Loucy (cell line): ENCODE data around the gene MRTFA.

Experiments used
- H2AFZ ChIP-seq: fragments of 200-600 bp; sonication (generic); 2 replicates; pipeline ENCODE4 v1.6.0; 2016; ENCODE audit warnings: antibody characterized with exemption, mild to moderate bottlenecking, low read length, moderate library complexity
- H3F3A ChIP-seq: fragments of 200-600 bp; 2 replicates; pipeline ENCODE4 v1.6.0; 2016; ENCODE audit warnings: antibody characterized with exemption, low read depth, mild to moderate bottlenecking
- H3K27me3 ChIP-seq: fragments of 200-600 bp; sonication (generic); 2 replicates; pipeline ENCODE4 v1.6.1; 2014; ENCODE audit warnings: low read length, mild to moderate bottlenecking; ENCODE audit not compliant: insufficient read depth, poor library complexity, severe bottlenecking
- H3K36me3 ChIP-seq: fragments of 200-600 bp; sonication (generic); 2 replicates; pipeline ENCODE4 v1.6.1; 2016; ENCODE audit warnings: low read length; ENCODE audit not compliant: insufficient read depth
- H3K4me1 ChIP-seq: fragments of 200-600 bp; sonication (generic); 2 replicates; pipeline ENCODE4 v1.5.1; 2014; ENCODE audit warnings: low read length, mild to moderate bottlenecking; ENCODE audit not compliant: insufficient read depth, poor library complexity, severe bottlenecking
- H3K4me2 ChIP-seq: fragments of 200-600 bp; sonication (generic); 2 replicates; pipeline ENCODE4 v1.6.0; 2014; ENCODE audit warnings: antibody characterized with exemption, low read length, low read depth, mild to moderate bottlenecking; ENCODE audit not compliant: poor library complexity, severe bottlenecking
- H3K4me3 ChIP-seq: fragments of 200-600 bp; sonication (generic); 2 replicates; pipeline ENCODE4 v1.5.1; 2014; ENCODE audit warnings: low read length, mild to moderate bottlenecking, mixed read lengths; ENCODE audit not compliant: poor library complexity, severe bottlenecking
- H3K79me2 ChIP-seq: fragments of 200-600 bp; sonication (generic); 2 replicates; pipeline ENCODE4 v1.6.1; 2014; ENCODE audit warnings: low read length; ENCODE audit not compliant: insufficient read depth
- H3K9ac ChIP-seq: fragments of 200-600 bp; sonication (generic); 2 replicates; pipeline ENCODE4 v1.6.0; 2014; ENCODE audit warnings: mild to moderate bottlenecking, low read depth, low read length, moderate library complexity; ENCODE audit not compliant: poor library complexity, severe bottlenecking
- H3K9me2 ChIP-seq: fragments of 200-600 bp; sonication (generic); replicated peaks from 2 replicates; pipeline ENCODE4 v1.6.1; 2016; ENCODE audit warnings: low read depth, low read length, mixed read lengths
- H3K9me3 ChIP-seq: fragments of 200-600 bp; sonication (generic); 2 replicates; pipeline ENCODE4 v1.6.1; 2014; ENCODE audit warnings: mild to moderate bottlenecking, antibody characterized with exemption, low read length, low read depth; ENCODE audit not compliant: insufficient read depth
- H4K20me1 ChIP-seq: fragments of 200-600 bp; sonication (generic); 2 replicates; pipeline ENCODE4 v1.6.0; 2014; ENCODE audit warnings: antibody characterized with exemption, low read length, mild to moderate bottlenecking; ENCODE audit not compliant: insufficient read depth, poor library complexity, severe bottlenecking
- EZH2phosphoT487 ChIP-seq: fragments of 200-600 bp; IDR thresholded peaks from 2 replicates; pipeline ENCODE4 v1.6.1; 2018; ENCODE audit warnings: antibody characterized with exemption, mild to moderate bottlenecking, moderate library complexity, borderline replicate concordance
- TF ChIP-seq, protein P1 (sequence below): fragments of 200-600 bp; sonication (generic); conservative IDR thresholded peaks from 2 replicates; pipeline ENCODE4 v1.5.1; 2014; ENCODE audit warnings: mild to moderate bottlenecking, antibody characterized with exemption, low read length

Gene MRTFA

DNA sequence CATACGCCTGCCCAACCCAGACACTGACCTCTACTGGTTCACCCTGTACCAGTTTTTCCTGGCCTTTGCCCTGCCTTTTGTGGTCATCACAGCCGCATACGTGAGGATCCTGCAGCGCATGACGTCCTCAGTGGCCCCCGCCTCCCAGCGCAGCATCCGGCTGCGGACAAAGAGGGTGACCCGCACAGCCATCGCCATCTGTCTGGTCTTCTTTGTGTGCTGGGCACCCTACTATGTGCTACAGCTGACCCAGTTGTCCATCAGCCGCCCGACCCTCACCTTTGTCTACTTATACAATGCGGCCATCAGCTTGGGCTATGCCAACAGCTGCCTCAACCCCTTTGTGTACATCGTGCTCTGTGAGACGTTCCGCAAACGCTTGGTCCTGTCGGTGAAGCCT is 44.9 kb upstream of the MRTFA start:
- no peaks in the 10 kb centered on the region for H3K79me2 ChIP-seq
- H3K27me3 ChIP-seq = no peaks in the 10 kb centered on the region
- H3K4me1 ChIP-seq = peaks cover 17% of the 10 kb centered on the region
- no peak overlapping the region for H3K4me3 ChIP-seq
- H3K9me3 ChIP-seq = no peaks in the 10 kb centered on the region
- H2AFZ ChIP-seq = no peak overlapping the region
- H3K9me2 ChIP-seq = no peaks in the 10 kb centered on the region
- H4K20me1 ChIP-seq = no peaks in the 10 kb centered on the region
- no peak overlapping the region for H3K4me2 ChIP-seq
- no peak for TF ChIP-seq EZH2phosphoT487
- TF ChIP-seq, protein P1, sequence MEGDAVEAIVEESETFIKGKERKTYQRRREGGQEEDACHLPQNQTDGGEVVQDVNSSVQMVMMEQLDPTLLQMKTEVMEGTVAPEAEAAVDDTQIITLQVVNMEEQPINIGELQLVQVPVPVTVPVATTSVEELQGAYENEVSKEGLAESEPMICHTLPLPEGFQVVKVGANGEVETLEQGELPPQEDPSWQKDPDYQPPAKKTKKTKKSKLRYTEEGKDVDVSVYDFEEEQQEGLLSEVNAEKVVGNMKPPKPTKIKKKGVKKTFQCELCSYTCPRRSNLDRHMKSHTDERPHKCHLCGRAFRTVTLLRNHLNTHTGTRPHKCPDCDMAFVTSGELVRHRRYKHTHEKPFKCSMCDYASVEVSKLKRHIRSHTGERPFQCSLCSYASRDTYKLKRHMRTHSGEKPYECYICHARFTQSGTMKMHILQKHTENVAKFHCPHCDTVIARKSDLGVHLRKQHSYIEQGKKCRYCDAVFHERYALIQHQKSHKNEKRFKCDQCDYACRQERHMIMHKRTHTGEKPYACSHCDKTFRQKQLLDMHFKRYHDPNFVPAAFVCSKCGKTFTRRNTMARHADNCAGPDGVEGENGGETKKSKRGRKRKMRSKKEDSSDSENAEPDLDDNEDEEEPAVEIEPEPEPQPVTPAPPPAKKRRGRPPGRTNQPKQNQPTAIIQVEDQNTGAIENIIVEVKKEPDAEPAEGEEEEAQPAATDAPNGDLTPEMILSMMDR = no peak
- no peaks in the 10 kb centered on the region for H3K36me3 ChIP-seq
- H3F3A ChIP-seq = no peaks in the 10 kb centered on the region
- H3K9ac ChIP-seq = no peak overlapping the region

DNA sequence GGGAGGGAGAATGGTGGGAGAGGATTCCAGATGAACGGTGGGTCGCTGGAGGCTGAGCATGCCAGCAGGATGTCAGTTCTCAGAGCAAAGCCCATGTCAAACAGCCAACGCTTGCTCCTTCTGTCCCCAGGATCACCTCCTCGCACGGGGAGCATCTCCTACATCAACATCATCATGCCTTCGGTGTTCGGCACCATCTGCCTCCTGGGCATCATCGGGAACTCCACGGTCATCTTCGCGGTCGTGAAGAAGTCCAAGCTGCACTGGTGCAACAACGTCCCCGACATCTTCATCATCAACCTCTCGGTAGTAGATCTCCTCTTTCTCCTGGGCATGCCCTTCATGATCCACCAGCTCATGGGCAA is 44.3 kb upstream of the MRTFA start:
- no peak overlapping the region for H2AFZ ChIP-seq

DNA sequence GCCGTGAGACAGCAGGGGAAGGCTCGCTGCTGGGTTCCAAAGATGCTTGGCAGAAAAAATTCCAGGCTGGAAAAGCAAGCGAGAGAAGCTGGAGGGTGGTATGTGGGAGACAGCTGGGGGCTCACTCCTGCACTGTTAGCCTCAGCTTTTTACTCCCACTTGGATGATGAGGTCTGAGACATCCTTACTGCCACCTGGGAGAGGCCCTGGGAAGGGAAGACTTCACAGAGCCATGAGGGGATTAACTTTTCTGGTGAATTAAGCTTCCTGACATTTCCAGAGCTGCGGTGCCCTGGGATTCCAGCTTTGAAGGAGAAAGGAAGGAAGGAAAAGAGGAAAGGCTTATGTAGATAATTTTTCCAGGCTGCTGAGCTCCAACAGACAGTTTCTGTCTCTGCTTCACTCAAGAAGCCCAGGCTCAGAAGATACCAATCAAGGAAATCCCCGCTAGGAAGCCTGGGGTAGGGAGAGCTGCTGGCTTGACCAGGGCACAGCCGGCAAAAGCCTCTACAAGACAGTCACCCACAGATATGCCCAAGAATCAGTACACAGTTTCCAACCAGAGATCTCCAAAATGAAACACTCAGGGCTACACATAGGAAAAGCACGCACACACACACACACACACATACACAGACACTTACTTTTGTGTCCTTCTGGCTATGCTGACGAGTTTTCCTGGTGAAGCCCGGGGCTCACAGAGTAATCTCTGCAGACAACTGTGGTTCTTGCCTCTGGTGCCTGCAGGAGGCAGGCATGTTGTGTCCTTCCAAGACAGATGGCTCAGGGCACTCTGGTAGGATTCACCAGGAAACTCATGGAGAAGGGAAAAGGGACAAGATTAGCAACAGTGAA is 43.7 kb upstream of the MRTFA start:
- no peaks in the 10 kb centered on the region for H3K36me3 ChIP-seq
- no peak overlapping the region for H3K4me3 ChIP-seq
- no peaks in the 10 kb centered on the region for H3K9me3 ChIP-seq
- no peaks in the 10 kb centered on the region for H3K27me3 ChIP-seq
- H2AFZ ChIP-seq = no peak overlapping the region
- H3F3A ChIP-seq = no peaks in the 10 kb centered on the region
- H3K9ac ChIP-seq = no peak overlapping the region
- H3K79me2 ChIP-seq = no peaks in the 10 kb centered on the region
- no peak overlapping the region for H3K4me2 ChIP-seq
- no peaks in the 10 kb centered on the region for H3K9me2 ChIP-seq
- H4K20me1 ChIP-seq = no peaks in the 10 kb centered on the region
- TF ChIP-seq, protein P1 = no peak
- no peak for TF ChIP-seq EZH2phosphoT487
- H3K4me1 ChIP-seq = peaks cover 17% of the 10 kb centered on the region

More for the DNA sequence above, 44.3 kb upstream of the MRTFA start:
- Histone ChIP-seq H3K4me1 (peaks cover 17% of the 10 kb centered on the region), H3K9me2 (no peaks in the 10 kb centered on the region), H3K9ac (no peak overlapping the region), H3K27me3 (no peaks in the 10 kb centered on the region), H3K36me3 (no peaks in the 10 kb centered on the region), H3K4me3 (no peak overlapping the region), H4K20me1 (no peaks in the 10 kb centered on the region), H3K4me2 (no peak overlapping the region), H3K9me3 (no peaks in the 10 kb centered on the region), H3F3A (no peaks in the 10 kb centered on the region), H3K79me2 (no peaks in the 10 kb centered on the region)
- no peak for TF ChIP-seq EZH2phosphoT487
